GM13977 (cell line): ENCODE data around the gene ITM2C.

ENCODE experiments used
- DNase-seq: peaks from one replicate; pipeline ENCODE4 v3.0.0; 2012; ENCODE audit warnings: low spot score
- CTCF ChIP-seq: IDR thresholded peaks from 2 replicates; pipeline ENCODE4 v1.5.1; 2012; ENCODE audit warnings: mild to moderate bottlenecking, control low read depth; ENCODE audit not compliant: insufficient read depth; ENCODE audit errors: extremely low read depth, missing control alignments
- in situ Hi-C: fragments of 300-500 bp; cut with MboI; formaldehyde crosslinking; loops from one replicate; pipeline ENCODE4 v1.12.0; 2022; ENCODE audit warnings: low sequenced_read_pairs, low pct_unique_long_range_greater_than_20kb, mixed read lengths, inconsistent platforms; ENCODE audit not compliant: unreplicated experiment

ITM2C gene

GRCh38 chr2:230907361-230908091 is 42.8 kb downstream of the ITM2C start:
- TF ChIP-seq CTCF: no peak
- in situ Hi-C loops: loop anchor here (10.0 kb wide), 1 partner anchor 147 kb away; the partner anchor contains the start of gene PSMD1
- DNase-seq: no peak

GRCh38 chr2:230908092-230908594 is 43.4 kb downstream of the ITM2C start:
- DNase-seq: no peak

GRCh38 chr2:230908595-230909191 is 44.0 kb downstream of the ITM2C start:
- DNase-seq: no peak
- in situ Hi-C loops: loop anchor here (10.0 kb wide), 1 partner anchor 146 kb away; the partner anchor contains the start of gene PSMD1
- TF ChIP-seq CTCF: no peak

More at GRCh38 chr2:230908092-230908594, 43.4 kb downstream of the ITM2C start:
- TF ChIP-seq CTCF: no peak
- in situ Hi-C loops: loop anchor here (10.0 kb wide), 1 partner anchor 147 kb away; the partner anchor contains the start of gene PSMD1

- TF ChIP-seq CTCF: no peak
- in situ Hi-C loops: loop anchor here (10.0 kb wide), 1 partner anchor 145 kb away; the partner anchor contains the start of gene PSMD1
- no peak for DNase-seq
Observed at GRCh38 chr2:230909841-230910545, 45.3 kb downstream of the ITM2C start.

GRCh38 chr2:230910546-230911177 is 45.9 kb downstream of the ITM2C start:
- DNase-seq: no peak
- TF ChIP-seq CTCF: no peak
- in situ Hi-C loops: no loop called here

GRCh38 chr2:230912046-230912445 is 47.3 kb downstream of the ITM2C start:
- in situ Hi-C loops: no loop called here
- DNase-seq: no peak
- no peak for TF ChIP-seq CTCF
